ENCODE results near the gene VPS72.

- no peak for TF ChIP-seq CTCF (IDR thresholded peaks at IDR 0.05; ENCODE audit: extremely low read depth in 1 of 2, insufficient read depth in 1 of 2, low read depth in 1 of 2, low read length in 2 of 2)
- no peak for TF ChIP-seq POLR2A (IDR thresholded peaks at IDR 0.05; ENCODE audit: low read depth, low read length)
- TF ChIP-seq, protein P1, sequence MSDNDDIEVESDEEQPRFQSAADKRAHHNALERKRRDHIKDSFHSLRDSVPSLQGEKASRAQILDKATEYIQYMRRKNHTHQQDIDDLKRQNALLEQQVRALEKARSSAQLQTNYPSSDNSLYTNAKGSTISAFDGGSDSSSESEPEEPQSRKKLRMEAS (IDR thresholded peaks at IDR 0.05; ENCODE audit: insufficient read depth, insufficient read length), result no peak
- TF ChIP-seq POLR2AphosphoS5 (IDR thresholded peaks at IDR 0.05; ENCODE audit: insufficient read depth, low read depth, low read length), result no peak
- no peak for TF ChIP-seq MYC (IDR thresholded peaks at IDR 0.05; ENCODE audit: low read depth, low read length)
- no peak for TF ChIP-seq JUN (IDR thresholded peaks at IDR 0.05; ENCODE audit: borderline replicate concordance, insufficient read depth, insufficient read length, low read depth)
- TF ChIP-seq EZH2 (IDR thresholded peaks at IDR 0.05; ENCODE audit: borderline replicate concordance, low read depth, low read length, severe bottlenecking), result no peak
- no peak for TF ChIP-seq GATA2 (IDR thresholded peaks at IDR 0.05; ENCODE audit: insufficient read depth, insufficient read length, low read depth, low read length)
Observed at GRCh38 chr1:151167116-151167515, 22.9 kb downstream of the VPS72 start.
